Esophagus squamous epithelium (tissue), 5 donors: Measurements from ENCODE around the gene HOXC9. TPM values are rescaled to one million over a fixed set of nuclear protein-coding genes. Genes with fewer than 3 reads are reported as not detected.

ENCODE experiments used
- DNase-seq: peaks from one replicate; lab custom pipeline; 2025; lab: John Stamatoyannopoulos, UW
- H3K27ac ChIP-seq, 4 donors: fragments of 200-600 bp; sonication (generic); one replicate each; pipeline ENCODE4 v1.5.1; 2016 to 2019; ENCODE audit warnings: mild to moderate bottlenecking in 1 of 4
- H3K27me3 ChIP-seq, 4 donors: fragments of 200-600 bp; sonication (generic); 1 replicate in 3 of 4; 2 replicates in 1 of 4; pipeline versions ENCODE4 v1.5.1 to v1.6.0; 2017 to 2021; ENCODE audit warnings: antibody characterized with exemption in 1 of 4
- H3K36me3 ChIP-seq, 3 donors: fragments of 200-600 bp; sonication (generic); one replicate each; pipeline ENCODE4 v1.5.1; 2016 to 2019
- H3K4me1 ChIP-seq, 3 donors: fragments of 200-600 bp; sonication (generic); one replicate each; pipeline ENCODE4 v1.5.1; 2017 to 2019
- H3K4me3 ChIP-seq, 4 donors: fragments of 200-600 bp; sonication (generic); 1 replicate in 3 of 4; 2 replicates in 1 of 4; pipeline ENCODE4 v1.5.1; 2016 to 2019; ENCODE audit warnings: mild to moderate bottlenecking in 2 of 4, moderate library complexity in 1 of 4
- H3K9me3 ChIP-seq, 3 donors: fragments of 200-600 bp; sonication (generic); one replicate each; pipeline ENCODE4 v1.5.1; 2016 to 2019
- CTCF ChIP-seq, 6 experiments: fragments of 450-650 bp in 4 of 6; fragments of 200-600 bp in 2 of 6; sonication (generic) in 2 of 6; IDR thresholded peaks; one replicate each; pipeline ENCODE4 v1.5.1; 2016 to 2019; ENCODE audit warnings: antibody characterized with exemption in 6 of 6, mild to moderate bottlenecking in 4 of 6, moderate library complexity in 4 of 6
- POLR2A ChIP-seq, 4 donors: fragments of 450-650 bp; IDR thresholded peaks; one replicate each; pipeline ENCODE4 v1.6.1; 2017; ENCODE audit warnings: antibody characterized with exemption in 4 of 4, mild to moderate bottlenecking in 4 of 4, moderate library complexity in 3 of 4
- WGBS, 2 donors: methylation state at CpG; one replicate each; pipeline ENCODE4 v1.1.5; 2018; 5-methylcytosine and 5-hydroxymethylcytosine counted together
- intact Hi-C: fragments of 100-400 bp; cut with DNase I; formaldehyde crosslinking; loops from one replicate; pipeline ENCODE4 v1.15.0; 2022
- total RNA-seq, 4 donors: library from RNA; depleted of rRNA; stranded (reverse); fragments of >200 nt; gene quantifications; one replicate each; pipeline ENCODE4 v1.1.0, GENCODE V29; 2016
- donor health status: DM: yes; HTN: yes; CAD: no.

The HOXC9 gene
- total RNA-seq, 4 donors from 2014 or later, result 1.5 TPM; not detected in 3

GRCh38 chr12:54001283-54002187, 1.6 kb downstream of the HOXC9 start:
- 56 to 66% methylated on average over 7 to 8 of the region's 8 CpGs for WGBS, 2 donors
- no peaks in the 10 kb centered on the region for H3K9me3 ChIP-seq
- H3K4me3 ChIP-seq, result no peak overlapping the region
- H3K36me3 ChIP-seq, result no peaks in the 10 kb centered on the region
- H3K27me3 ChIP-seq, result peaks cover 15 to 100% (median 78%) of the 10 kb centered on the region in 4 donors
- H3K4me1 ChIP-seq, result peaks cover 12 to 39% (median 21%) of the 10 kb centered on the region in 3 donors
- no peak for TF ChIP-seq POLR2A (IDR thresholded peaks at IDR 0.05)
- TF ChIP-seq CTCF (IDR thresholded peaks at IDR 0.05), result no peak
- no peak overlapping the region for H3K27ac ChIP-seq
- no peak for DNase-seq
- intact Hi-C loops, result no loop called here

- Histone ChIP-seq H3K9me3 (no peaks in the 10 kb centered on the region), H3K27me3 (peaks cover 14 to 100% (median 75%) of the 10 kb centered on the region in 4 donors), H3K36me3 (no peaks in the 10 kb centered on the region), H3K4me3 (no peak overlapping the region), H3K4me1 (peaks cover 10 to 34% (median 23%) of the 10 kb centered on the region in 3 donors), H3K27ac (no peak overlapping the region)
- no peak for TF ChIP-seq POLR2A (IDR thresholded peaks at IDR 0.05)
- TF ChIP-seq CTCF (IDR thresholded peaks at IDR 0.05), result no peak
- DNase-seq, result no peak
- WGBS, 2 donors, result 30 to 31% methylated on average over 19 of the region's 19 CpGs
- intact Hi-C loops, result no loop called here
Observed at GRCh38 chr12:54002278-54002914, 2.4 kb downstream of the HOXC9 start.

- intact Hi-C loops, result no loop called here
- Histone ChIP-seq H3K9me3 (no peaks in the 10 kb centered on the region), H3K4me1 (peaks cover 8 to 33% (median 23%) of the 10 kb centered on the region in 3 donors), H3K4me3 (no peak overlapping the region), H3K27ac (no peak overlapping the region), H3K27me3 (peaks cover 9 to 100% (median 73%) of the 10 kb centered on the region in 4 donors), H3K36me3 (no peaks in the 10 kb centered on the region)
- TF ChIP-seq CTCF (IDR thresholded peaks at IDR 0.05), result no peak
- no peak for TF ChIP-seq POLR2A (IDR thresholded peaks at IDR 0.05)
- DNase-seq, result no peak
- WGBS, 2 donors, result 45 to 52% methylated on average over 14 to 19 of the region's 19 CpGs
Observed at GRCh38 chr12:54002915-54003389, 3.0 kb downstream of the HOXC9 start.

GRCh38 chr12:54003625-54004024, 3.7 kb downstream of the HOXC9 start:
- peaks cover 9 to 100% (median 69%) of the 10 kb centered on the region in 4 donors for H3K27me3 ChIP-seq

More at GRCh38 chr12:54003625-54004024, 3.7 kb downstream of the HOXC9 start:
- Histone ChIP-seq H3K36me3 (no peaks in the 10 kb centered on the region), H3K4me1 (peaks cover 8 to 36% (median 23%) of the 10 kb centered on the region in 3 donors), H3K4me3 (no peak overlapping the region), H3K9me3 (no peaks in the 10 kb centered on the region), H3K27ac (no peak overlapping the region)
- 39 to 56% methylated on average over 2 to 3 of the region's 3 CpGs for WGBS, 2 donors
- TF ChIP-seq POLR2A (IDR thresholded peaks at IDR 0.05), result no peak
- TF ChIP-seq CTCF (IDR thresholded peaks at IDR 0.05), result no peak
- intact Hi-C loops, result no loop called here
- DNase-seq, result no peak
